Keratinocyte (primary cell): ENCODE data around the gene RPS26. TPM values are rescaled to one million over a fixed set of nuclear protein-coding genes. Genes with fewer than 3 reads are reported as not detected.

ENCODE experiments used
- DNase-seq: peaks from one replicate; pipeline ENCODE4 v3.0.0-alpha.2; 2011; ENCODE audit warnings: low read depth, missing footprints, low spot score
- FAIRE-seq: peaks from 2 replicates; lab custom pipeline; 2011; peaks lifted over from hg19 to GRCh38; lab: Jason Lieb, UNC
- H2AFZ ChIP-seq: 2 replicates; pipeline ENCODE4 v1.6.0; 2012; ENCODE audit warnings: low read length, control low read depth, inconsistent platforms; ENCODE audit not compliant: control insufficient read depth
- H3K27ac ChIP-seq: 2 replicates; pipeline ENCODE4 v1.5.1; 2011; ENCODE audit warnings: low read length; ENCODE audit not compliant: control insufficient read depth, insufficient read depth
- H3K27me3 ChIP-seq: 3 replicates; pipeline ENCODE4 v1.6.0; 2011; ENCODE audit warnings: low read length; ENCODE audit not compliant: control insufficient read depth, insufficient read depth; ENCODE audit errors: extremely low read depth
- H3K36me3 ChIP-seq, 2 experiments: 2 replicates in 1 of 2; 3 replicates in 1 of 2; pipeline ENCODE4 v1.5.1; 2011; ENCODE audit warnings: low read length in 2 of 2, mild to moderate bottlenecking in 1 of 2; ENCODE audit not compliant: control insufficient read depth in 2 of 2, insufficient read depth in 2 of 2; ENCODE audit errors: extremely low read depth in 1 of 2
- H3K4me1 ChIP-seq: 3 replicates; pipeline ENCODE4 v1.5.1; 2011; ENCODE audit warnings: low read length; ENCODE audit not compliant: control insufficient read depth, insufficient read depth; ENCODE audit errors: extremely low read depth
- H3K4me2 ChIP-seq: 3 replicates; pipeline ENCODE4 v1.6.0; 2011; ENCODE audit warnings: low read depth, low read length; ENCODE audit not compliant: control insufficient read depth, insufficient read depth; ENCODE audit errors: extremely low read depth
- H3K4me3 ChIP-seq, 3 experiments: fragments of 200-600 bp in 1 of 3; sonication (generic) in 1 of 3; 2 replicates in 2 of 3; 3 replicates in 1 of 3; pipeline ENCODE4 v1.5.1; 2011 to 2016; ENCODE audit warnings: low read length in 3 of 3, mild to moderate bottlenecking in 3 of 3, control low read depth in 2 of 3, inconsistent platforms in 1 of 3, low read depth in 1 of 3, mixed read lengths in 1 of 3, mixed run types in 1 of 3, moderate library complexity in 1 of 3; ENCODE audit not compliant: control insufficient read depth in 2 of 3, insufficient read depth in 2 of 3; ENCODE audit errors: extremely low read depth in 1 of 3
- H3K79me2 ChIP-seq: 2 replicates; pipeline ENCODE4 v1.6.0; 2012; ENCODE audit warnings: low read length; ENCODE audit not compliant: control insufficient read depth, insufficient read depth
- H3K9ac ChIP-seq: 3 replicates; pipeline ENCODE4 v1.6.0; 2011; ENCODE audit warnings: low read length; ENCODE audit not compliant: control insufficient read depth, insufficient read depth; ENCODE audit errors: extremely low read depth
- H3K9me1 ChIP-seq: 3 replicates; pipeline ENCODE4 v1.6.0; 2011; ENCODE audit warnings: low read length; ENCODE audit not compliant: control insufficient read depth, insufficient read depth; ENCODE audit errors: extremely low read depth
- H3K9me3 ChIP-seq: 2 replicates; pipeline ENCODE4 v1.5.1; 2012; ENCODE audit warnings: low read depth, low read length; ENCODE audit not compliant: control insufficient read depth
- H4K20me1 ChIP-seq: 3 replicates; pipeline ENCODE4 v1.6.0; 2011; ENCODE audit warnings: low read length; ENCODE audit not compliant: control insufficient read depth, insufficient read depth; ENCODE audit errors: extremely low read depth
- CTCF ChIP-seq, 3 experiments: IDR thresholded peaks in 1 of 3; conservative IDR thresholded peaks in 1 of 3; optimal IDR thresholded peaks in 1 of 3; 2 replicates in 2 of 3; 3 replicates in 1 of 3; pipeline versions ENCODE3 to v1.5.1; 2011; ENCODE audit warnings: low read length in 3 of 3, mild to moderate bottlenecking in 3 of 3, moderate library complexity in 2 of 3, control low read depth in 1 of 3, inconsistent platforms in 1 of 3; ENCODE audit not compliant: insufficient read depth in 2 of 3; ENCODE audit errors: extremely low read depth in 1 of 3
- EZH2 ChIP-seq: IDR thresholded peaks from one replicate; pipeline ENCODE4 v1.6.1; 2012; ENCODE audit warnings: inconsistent platforms, mild to moderate bottlenecking, low read length, moderate library complexity
- dilution Hi-C: fragments of 300-500 bp; cut with MboI; formaldehyde crosslinking; loops from one replicate; pipeline ENCODE4 v1.7.0; 2020; ENCODE audit warnings: low sequenced_read_pairs; ENCODE audit not compliant: extremely low pct_ligation_motif_present
- polyA plus RNA-seq, 5 experiments: library from polyadenylated mRNA; depleted of rRNA in 3 of 5; stranded (reverse) in 3 of 5; stranded (forward) in 1 of 5; unstranded in 1 of 5; fragments of >200 nt; gene quantifications; 1 replicate in 1 of 5; 2 replicates in 3 of 5; 3 replicates in 1 of 5; pipeline versions ENCODE4 v1.2.1 to v1.2.3, GENCODE V29; 2011 to 2012; ENCODE audit warnings: missing spikeins in 2 of 5, low read depth in 1 of 5, low replicate concordance in 1 of 5

Gene RPS26
- polyA plus RNA-seq, 1 donor (not counting 4 experiments of a cell fraction or from before 2014, with no cell fraction given), result 663 TPM

DNA sequence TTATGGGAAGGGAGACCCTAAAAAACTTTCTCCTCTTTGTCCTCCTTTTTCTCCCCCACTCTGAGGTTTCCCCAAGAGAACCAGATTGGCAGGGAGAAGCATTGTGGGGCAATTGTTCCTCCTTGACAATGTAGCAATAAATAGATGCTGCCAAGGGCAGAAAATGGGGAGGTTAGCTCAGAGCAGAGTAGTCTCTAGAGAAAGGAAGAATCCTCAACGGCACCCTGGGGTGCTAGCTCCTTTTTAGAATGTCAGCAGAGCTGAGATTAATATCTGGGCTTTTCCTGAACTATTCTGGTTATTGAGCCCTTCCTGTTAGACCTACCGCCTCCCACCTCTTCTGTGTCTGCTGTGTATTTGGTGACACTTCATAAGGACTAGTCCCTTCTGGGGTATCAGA is 4.6 kb upstream of the RPS26 start:
- Histone ChIP-seq H3K4me3 (no peak overlapping the region), H3K4me2 (no peak overlapping the region), H3K9ac (no peak overlapping the region), H2AFZ (no peak overlapping the region), H3K27me3 (no peaks in the 10 kb centered on the region), H3K79me2 (peaks cover 4% of the 10 kb centered on the region), H3K9me1 (no peaks in the 10 kb centered on the region), H3K9me3 (no peaks in the 10 kb centered on the region), H3K4me1 (peaks cover 11% of the 10 kb centered on the region), H3K27ac (no peak overlapping the region), H4K20me1 (no peaks in the 10 kb centered on the region), H3K36me3 (peaks cover 0 to 3% of the 10 kb centered on the region in 2 experiments)
- TF ChIP-seq CTCF (optimal IDR thresholded peaks at IDR 0.05 in 1 of 3, IDR thresholded peaks at IDR 0.05 in 1 of 3, conservative IDR thresholded peaks at IDR 0.05 in 1 of 3; ENCODE audit: extremely low read depth in 1 of 3, insufficient read depth in 2 of 3, low read length in 3 of 3), result no peak
- no peak for TF ChIP-seq EZH2
- FAIRE-seq (no peak), DNase-seq (no peak)
- dilution Hi-C loops, result no loop called here

- H3K4me1 ChIP-seq, result peaks cover 11% of the 10 kb centered on the region
- H3K9me3 ChIP-seq, result no peaks in the 10 kb centered on the region
- H3K9me1 ChIP-seq, result no peaks in the 10 kb centered on the region
- no peak overlapping the region for H3K4me2 ChIP-seq
- no peak overlapping the region for H2AFZ ChIP-seq
- dilution Hi-C loops, result no loop called here
- H3K9ac ChIP-seq, result no peak overlapping the region
- peaks cover 2% of the 10 kb centered on the region for H4K20me1 ChIP-seq
- H3K79me2 ChIP-seq, result peaks cover 14% of the 10 kb centered on the region
- no peak overlapping the region for H3K27ac ChIP-seq
- H3K27me3 ChIP-seq, result no peaks in the 10 kb centered on the region
- TF ChIP-seq EZH2 (no peak), CTCF (optimal IDR thresholded peaks at IDR 0.05 in 1 of 3, IDR thresholded peaks at IDR 0.05 in 1 of 3, conservative IDR thresholded peaks at IDR 0.05 in 1 of 3; ENCODE audit: extremely low read depth in 1 of 3, insufficient read depth in 2 of 3, low read length in 3 of 3) (no peak)
- H3K4me3 ChIP-seq, result no peak overlapping the region
- no peak for FAIRE-seq
- DNase-seq, result no peak
- peaks cover 3 to 5% of the 10 kb centered on the region in 2 experiments for H3K36me3 ChIP-seq
Observed at GRCh38 chr12:56038022-56038655, 3.6 kb upstream of the RPS26 start.
